GM13977 (cell line): ENCODE results near the gene ADGRG2.
A peak's percentile ranks its signal among the peaks of the same experiment; 100 is the strongest.

Experiments
- DNase-seq: peaks from one replicate; pipeline ENCODE4 v3.0.0; 2012; ENCODE audit warnings: low spot score
- CTCF ChIP-seq: IDR thresholded peaks from 2 replicates; pipeline ENCODE4 v1.5.1; 2012; ENCODE audit warnings: mild to moderate bottlenecking, control low read depth; ENCODE audit not compliant: insufficient read depth; ENCODE audit errors: extremely low read depth, missing control alignments
- in situ Hi-C: fragments of 300-500 bp; cut with MboI; formaldehyde crosslinking; loops from one replicate; pipeline ENCODE4 v1.12.0; 2022; ENCODE audit warnings: low sequenced_read_pairs, low pct_unique_long_range_greater_than_20kb, mixed read lengths, inconsistent platforms; ENCODE audit not compliant: unreplicated experiment

ADGRG2 gene

GRCh38 chrX:19121898-19122640, at the start of gene ADGRG2:
ADGRG2 (minus strand) TSS chrX:19122468; CDS start chrX:19068834, 53,634 bp downstream.
- no peak for TF ChIP-seq CTCF
- DNase-seq, result peak; percentile 28
- in situ Hi-C loops, result no loop called here

DNA sequence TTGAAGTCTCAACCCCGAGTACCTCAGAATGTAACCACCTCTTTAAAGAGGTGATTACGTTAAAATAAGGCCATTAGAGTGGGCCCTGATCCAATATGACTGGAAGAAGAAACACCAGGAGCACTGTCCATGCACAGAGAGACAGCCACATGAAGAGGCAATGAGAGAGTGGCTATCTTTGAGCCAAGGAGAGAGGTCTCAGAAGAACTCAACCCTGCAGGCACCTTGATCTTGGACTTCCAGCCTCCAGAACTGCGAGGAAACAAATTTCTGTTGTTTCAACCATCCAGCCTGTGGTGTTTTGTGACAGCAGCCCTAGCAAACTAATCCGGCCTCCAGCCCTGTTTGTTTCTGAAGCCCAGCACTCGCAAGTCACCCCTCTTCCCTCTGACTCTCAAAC, 46.3 kb upstream of the ADGRG2 start:
- in situ Hi-C loops, result no loop called here
- no peak for TF ChIP-seq CTCF
- DNase-seq, result no peak

DNA sequence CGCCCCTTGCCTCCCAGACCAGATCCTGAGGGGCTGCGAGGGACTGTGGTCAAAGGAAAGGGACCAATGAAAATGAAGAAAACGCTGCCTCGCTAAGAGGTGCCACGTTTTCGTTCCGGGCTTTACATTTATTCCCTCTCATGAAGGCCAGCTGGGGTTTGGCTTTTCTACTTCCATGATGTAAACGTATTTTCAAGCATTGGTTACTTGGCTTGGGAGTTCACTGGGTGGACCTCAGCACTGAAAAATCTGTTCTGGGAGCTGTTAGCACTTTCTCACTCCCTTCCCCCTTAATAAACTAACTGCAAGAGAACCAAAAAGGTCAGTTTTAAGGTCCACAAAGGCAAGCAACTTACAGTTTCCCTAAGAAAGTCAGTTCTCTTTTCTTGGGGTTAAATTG, 40.6 kb upstream of the ADGRG2 start:
- no peak for DNase-seq
- in situ Hi-C loops, result no loop called here
- no peak for TF ChIP-seq CTCF

DNA sequence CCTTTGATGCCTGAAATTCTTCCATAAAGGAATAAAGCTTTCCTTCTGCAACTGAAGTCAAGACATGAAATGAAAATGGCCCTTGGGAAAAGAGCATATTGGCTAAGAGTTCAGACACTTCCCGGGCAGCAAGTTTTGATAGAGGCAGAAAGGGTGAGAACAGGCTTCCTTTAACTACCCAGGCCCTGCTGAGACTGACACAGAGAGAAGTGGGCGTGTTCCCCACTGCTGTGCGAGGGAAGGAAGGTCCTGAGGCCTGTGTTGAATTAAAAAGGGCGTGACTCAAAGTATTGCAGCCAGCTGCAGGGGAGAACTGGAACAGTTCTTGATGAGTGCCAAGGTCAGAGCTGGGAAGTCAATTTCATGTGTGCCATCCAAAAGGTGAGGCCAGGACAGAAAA, 33.9 kb upstream of the ADGRG2 start:
- in situ Hi-C loops, result no loop called here
- TF ChIP-seq CTCF, result no peak
- no peak for DNase-seq

DNA sequence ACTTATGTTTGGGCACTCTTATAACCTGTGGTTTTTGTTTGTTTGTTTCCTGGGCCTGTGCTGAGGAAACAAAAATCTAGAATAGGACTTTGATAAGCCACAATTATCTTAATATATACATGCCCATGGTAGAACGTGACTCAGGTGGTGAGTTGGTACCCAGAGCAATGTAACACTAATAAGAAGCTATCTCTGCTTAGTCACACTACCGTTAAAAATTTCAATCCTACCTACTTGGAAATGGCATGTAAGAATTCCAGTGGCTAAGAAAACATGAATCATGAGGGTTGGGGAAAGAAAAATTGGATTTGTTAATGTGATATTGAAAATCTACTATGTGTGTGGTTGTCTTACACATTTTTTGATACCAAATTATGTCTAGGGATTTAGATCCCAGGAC, 30.5 kb upstream of the ADGRG2 start:
- no peak for TF ChIP-seq CTCF
- in situ Hi-C loops, result no loop called here
- no peak for DNase-seq

DNA sequence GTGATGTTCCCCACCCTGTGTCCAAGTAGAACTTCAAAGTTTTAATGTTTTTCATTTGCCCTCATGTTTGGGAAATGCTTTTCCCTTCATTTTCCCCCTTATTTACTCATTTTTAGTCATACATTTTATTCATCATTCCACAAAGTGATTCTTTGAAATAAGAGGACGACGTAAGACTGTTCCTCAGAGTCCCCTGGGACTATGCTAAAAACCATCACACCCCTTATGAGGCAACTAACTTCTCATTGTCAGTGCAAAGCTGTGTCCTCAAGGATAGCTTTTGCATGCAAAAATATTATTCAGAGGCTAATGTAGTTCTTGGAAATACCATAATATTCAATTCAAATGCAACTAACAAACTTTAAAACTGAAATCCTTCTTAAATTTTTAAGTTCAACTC, 14.8 kb upstream of the ADGRG2 start:
- no peak for DNase-seq
- TF ChIP-seq CTCF, result no peak
- in situ Hi-C loops, result no loop called here
